Thyroid gland (tissue), 4 donors: ENCODE data around the gene DNAJC1. TPM values are rescaled to one million over a fixed set of nuclear protein-coding genes. Genes with fewer than 3 reads are reported as not detected.

Experiments used
- DNase-seq, 2 donors: peaks; one replicate each; pipeline ENCODE4 v3.0.0-alpha.2; 2019
- H3K27ac ChIP-seq, 3 donors: fragments of 200-600 bp; sonication (generic); 1 replicate in 2 of 3; 2 replicates in 1 of 3; pipeline ENCODE4 v1.5.1; 2016 to 2019; ENCODE audit warnings: mild to moderate bottlenecking in 1 of 3, moderate library complexity in 1 of 3
- H3K27me3 ChIP-seq: fragments of 200-600 bp; sonication (generic); one replicate; pipeline ENCODE4 v1.5.1; 2019
- H3K36me3 ChIP-seq, 2 donors: fragments of 200-600 bp; sonication (generic); one replicate each; pipeline ENCODE4 v1.5.1; 2016 to 2019
- H3K4me1 ChIP-seq, 2 donors: fragments of 200-600 bp; sonication (generic); one replicate each; pipeline ENCODE4 v1.5.1; 2017 to 2019
- H3K4me3 ChIP-seq, 3 donors: fragments of 200-600 bp; sonication (generic); replicated peaks in 1 of 3; 1 replicate in 2 of 3; 2 replicates in 1 of 3; pipeline ENCODE4 v1.5.1; 2016; ENCODE audit warnings: mild to moderate bottlenecking in 1 of 3
- H3K9me3 ChIP-seq: fragments of 200-600 bp; sonication (generic); one replicate; pipeline ENCODE4 v1.5.1; 2017
- CTCF ChIP-seq, 6 experiments: fragments of 200-600 bp in 3 of 6; fragments of 450-650 bp in 3 of 6; sonication (generic) in 3 of 6; IDR thresholded peaks; one replicate each; pipeline ENCODE4 v1.5.1; 2016 to 2019; ENCODE audit warnings: antibody characterized with exemption in 6 of 6, mild to moderate bottlenecking in 2 of 6, inconsistent platforms in 1 of 6, moderate library complexity in 1 of 6
- POLR2A ChIP-seq, 2 donors: fragments of 450-650 bp; IDR thresholded peaks; one replicate each; pipeline ENCODE4 v1.6.1; 2017; ENCODE audit warnings: antibody characterized with exemption in 2 of 2, mild to moderate bottlenecking in 2 of 2, moderate library complexity in 1 of 2
- WGBS, 2 donors: methylation state at CpG; one replicate each; pipeline ENCODE4 v1.1.5; 2017; 5-methylcytosine and 5-hydroxymethylcytosine counted together
- intact Hi-C: fragments of 100-400 bp; cut with DNase I; formaldehyde crosslinking; loops from one replicate; pipeline ENCODE4 v1.15.1; 2023
- total RNA-seq, 4 donors: library from RNA; depleted of rRNA; stranded (reverse); fragments of >200 nt; gene quantifications; one replicate each; pipeline ENCODE4 v1.2.3, GENCODE V29; 2016

DNAJC1 gene
- total RNA-seq, 4 donors from 2014 or later = 73.4 to 157 (median 95.6) TPM

- Histone ChIP-seq H3K36me3 (no peaks in the 10 kb centered on the region), H3K27ac (no peak overlapping the region), H3K4me3 (no peak overlapping the region), H3K4me1 (peaks cover 7 to 15% of the 10 kb centered on the region in 2 donors), H3K9me3 (no peaks in the 10 kb centered on the region), H3K27me3 (no peaks in the 10 kb centered on the region)
- TF ChIP-seq CTCF (IDR thresholded peaks at IDR 0.05) (no peak), POLR2A (IDR thresholded peaks at IDR 0.05) (no peak)
- no peak for DNase-seq
- intact Hi-C loops = no loop called here
These were observed 79.0 kb downstream of the DNAJC1 start for GRCh38 chr10:21924511-21924910.

- no peaks in the 10 kb centered on the region for H3K27me3 ChIP-seq
- H3K4me3 ChIP-seq = no peak overlapping the region
- no peaks in the 10 kb centered on the region for H3K4me1 ChIP-seq
- H3K27ac ChIP-seq = no peak overlapping the region
- no peaks in the 10 kb centered on the region for H3K36me3 ChIP-seq
- no peaks in the 10 kb centered on the region for H3K9me3 ChIP-seq
- TF ChIP-seq CTCF (IDR thresholded peaks at IDR 0.05) = no peak
- TF ChIP-seq POLR2A (IDR thresholded peaks at IDR 0.05) = no peak
- DNase-seq = no peak
- intact Hi-C loops = no loop called here
- WGBS, 2 donors = 95 to 98% methylated on average over 3 of the region's 3 CpGs
These were observed 82.9 kb downstream of the DNAJC1 start for GRCh38 chr10:21920633-21921032.

- no peak for DNase-seq
- Histone ChIP-seq H3K9me3 (no peaks in the 10 kb centered on the region), H3K27me3 (no peaks in the 10 kb centered on the region), H3K36me3 (no peaks in the 10 kb centered on the region), H3K4me3 (no peak overlapping the region), H3K27ac (no peak overlapping the region), H3K4me1 (no peaks in the 10 kb centered on the region)
- TF ChIP-seq CTCF (IDR thresholded peaks at IDR 0.05) (no peak), POLR2A (IDR thresholded peaks at IDR 0.05) (no peak)
- intact Hi-C loops = no loop called here
These were observed 83.6 kb downstream of the DNAJC1 start for GRCh38 chr10:21919906-21920305.

GRCh38 chr10:21919117-21919516, 84.4 kb downstream of the DNAJC1 start:
- Histone ChIP-seq H3K4me1 (no peaks in the 10 kb centered on the region), H3K9me3 (no peaks in the 10 kb centered on the region), H3K36me3 (no peaks in the 10 kb centered on the region), H3K4me3 (no peak overlapping the region), H3K27me3 (no peaks in the 10 kb centered on the region), H3K27ac (no peak overlapping the region)
- DNase-seq = no peak
- no peak for TF ChIP-seq POLR2A (IDR thresholded peaks at IDR 0.05)
- no peak for TF ChIP-seq CTCF (IDR thresholded peaks at IDR 0.05)
- WGBS, 2 donors = 73 to 90% methylated on average over 1 of the region's 1 CpG
- intact Hi-C loops = no loop called here

- no peaks in the 10 kb centered on the region for H3K27me3 ChIP-seq
- TF ChIP-seq POLR2A (IDR thresholded peaks at IDR 0.05) = no peak
- no peak for TF ChIP-seq CTCF (IDR thresholded peaks at IDR 0.05)
- no peak overlapping the region for H3K27ac ChIP-seq
- no peaks in the 10 kb centered on the region for H3K4me1 ChIP-seq
- intact Hi-C loops = no loop called here
- H3K36me3 ChIP-seq = no peaks in the 10 kb centered on the region
- 90 to 94% methylated on average over 2 of the region's 2 CpGs for WGBS, 2 donors
- no peaks in the 10 kb centered on the region for H3K9me3 ChIP-seq
- DNase-seq = no peak
- H3K4me3 ChIP-seq = no peak overlapping the region
These were observed 90.9 kb downstream of the DNAJC1 start for GRCh38 chr10:21912625-21913024.
